Measurements from ENCODE around the gene FOXRED1. TPM values are rescaled to one million over a fixed set of nuclear protein-coding genes. Genes with fewer than 3 reads are reported as not detected.
"Not testable (repeated sequence)": the region's sequence is repeated elsewhere in the genome, so short reads cannot be mapped to it uniquely, and the experiment has no call there.

FOXRED1 gene
- total RNA-seq, 4 donors from 2014 or later, result 7.0 to 17.5 (median 14.0) TPM

- DNase-seq (ENCODE audit: low spot score in 2 of 2), result no peak
- TF ChIP-seq POLR2A (IDR thresholded peaks at IDR 0.05), result no peak
- TF ChIP-seq CTCF (IDR thresholded peaks at IDR 0.05), result no peak
- intact Hi-C loops (cut with DNase I; ENCODE audit: low total_unique reads), result no loop called here
- no peak overlapping the region for H3K4me3 ChIP-seq (ENCODE audit: low read depth, poor library complexity, severe bottlenecking)
- WGBS, 2 donors, result 87 to 98% methylated on average over 4 of the region's 4 CpGs
These were observed 15.7 kb upstream of the FOXRED1 start for GRCh38 chr11:126253265-126253664.

GRCh38 chr11:126254819-126255218 lies 14.1 kb upstream of the FOXRED1 start:
- TF ChIP-seq CTCF (IDR thresholded peaks at IDR 0.05) (no peak), POLR2A (IDR thresholded peaks at IDR 0.05) (no peak)
- intact Hi-C loops (cut with DNase I; ENCODE audit: low total_unique reads), result no loop called here
- no peak for DNase-seq (ENCODE audit: low spot score in 2 of 2)
- H3K4me3 ChIP-seq (ENCODE audit: low read depth, poor library complexity, severe bottlenecking), result no peak overlapping the region
- 67 to 74% methylated on average over 1 of the region's 1 CpG for WGBS, 2 donors

GRCh38 chr11:126255507-126255906 lies 13.4 kb upstream of the FOXRED1 start:
- WGBS, 2 donors, result 95 to 98% methylated on average over 5 of the region's 5 CpGs
- DNase-seq (ENCODE audit: low spot score in 2 of 2); intact Hi-C loops (cut with DNase I; ENCODE audit: low total_unique reads); H3K4me3 ChIP-seq (ENCODE audit: low read depth, poor library complexity, severe bottlenecking): not testable (repeated sequence)

- DNase-seq (ENCODE audit: low spot score in 2 of 2), result no peak
- intact Hi-C loops (cut with DNase I; ENCODE audit: low total_unique reads), result no loop called here
- WGBS, 2 donors, result 93 to 94% methylated on average over 4 of the region's 4 CpGs
- H3K4me3 ChIP-seq (ENCODE audit: low read depth, poor library complexity, severe bottlenecking), result no peak overlapping the region
- TF ChIP-seq CTCF (IDR thresholded peaks at IDR 0.05) (no peak), POLR2A (IDR thresholded peaks at IDR 0.05) (no peak)
These were observed 12.7 kb upstream of the FOXRED1 start for GRCh38 chr11:126256216-126256615.

- WGBS, 2 donors, result 88 to 90% methylated on average over 2 of the region's 2 CpGs
- TF ChIP-seq POLR2A (IDR thresholded peaks at IDR 0.05), result no peak
- TF ChIP-seq CTCF (IDR thresholded peaks at IDR 0.05), result no peak
- H3K4me3 ChIP-seq (ENCODE audit: low read depth, poor library complexity, severe bottlenecking), result no peak overlapping the region
- DNase-seq (ENCODE audit: low spot score in 2 of 2), result no peak
- intact Hi-C loops (cut with DNase I; ENCODE audit: low total_unique reads), result no loop called here
These were observed 11.8 kb upstream of the FOXRED1 start for GRCh38 chr11:126257144-126257543.

GRCh38 chr11:126257764-126258163 lies 11.2 kb upstream of the FOXRED1 start:
- WGBS, 2 donors, result 74 to 89% methylated on average over 2 of the region's 2 CpGs
- no peak for DNase-seq (ENCODE audit: low spot score in 2 of 2)
- intact Hi-C loops (cut with DNase I; ENCODE audit: low total_unique reads), result no loop called here
- no peak overlapping the region for H3K4me3 ChIP-seq (ENCODE audit: low read depth, poor library complexity, severe bottlenecking)
- TF ChIP-seq CTCF (IDR thresholded peaks at IDR 0.05) (no peak), POLR2A (IDR thresholded peaks at IDR 0.05) (no peak)

Measured in lower leg skin (tissue), 4 donors.